Neural cell (in vitro differentiated cells): ENCODE results near the gene WDR44. TPM values are rescaled to one million over a fixed set of nuclear protein-coding genes. Genes with fewer than 3 reads are reported as not detected.

ENCODE experiments used
- H2AFZ ChIP-seq: fragments of 200-600, 300-800 bp; sonication (generic), shearing (Covaris generic); 2 replicates; pipeline ENCODE4 v1.6.0; 2014; ENCODE audit warnings: low read depth, mild to moderate bottlenecking, antibody characterized with exemption, low read length, moderate library complexity
- H3F3A ChIP-seq: fragments of 200-600 bp; shearing (Covaris generic); 2 replicates; pipeline ENCODE4 v1.6.1; 2016; ENCODE audit warnings: mild to moderate bottlenecking, moderate library complexity, mixed read lengths, antibody characterized with exemption, low read length; ENCODE audit not compliant: insufficient read depth, poor library complexity, severe bottlenecking
- H3K27ac ChIP-seq: fragments of 200-600, 300-800 bp; sonication (generic), shearing (Covaris generic); 2 replicates; pipeline ENCODE4 v1.5.1; 2014; ENCODE audit warnings: mild to moderate bottlenecking, low read length, moderate library complexity
- H3K27me3 ChIP-seq: fragments of 300-800, 200-600 bp; sonication (generic), shearing (Covaris generic); 2 replicates; pipeline ENCODE4 v1.6.0; 2014; ENCODE audit warnings: mild to moderate bottlenecking, low read depth, low read length, moderate library complexity; ENCODE audit not compliant: insufficient read depth
- H3K36me3 ChIP-seq: fragments of 300-800, 200-600 bp; sonication (generic), shearing (Covaris generic); 2 replicates; pipeline ENCODE4 v1.5.1; 2014; ENCODE audit warnings: mild to moderate bottlenecking, antibody characterized with exemption, low read length, moderate library complexity; ENCODE audit not compliant: insufficient read depth
- H3K4me2 ChIP-seq: fragments of 300-800, 200-600 bp; sonication (generic), shearing (Covaris generic); 2 replicates; pipeline ENCODE4 v1.6.0; 2014; ENCODE audit warnings: mild to moderate bottlenecking, low read length
- H3K4me3 ChIP-seq: fragments of 300-800, 200-600 bp; sonication (generic), shearing (Covaris generic); 2 replicates; pipeline ENCODE4 v1.5.1; 2014; ENCODE audit warnings: mild to moderate bottlenecking, low read length, moderate library complexity
- H3K79me2 ChIP-seq: fragments of 200-600 bp; shearing (Covaris generic); replicated peaks from 2 replicates; pipeline ENCODE4 v1.6.0; 2014; ENCODE audit warnings: mild to moderate bottlenecking, low read length, moderate library complexity; ENCODE audit not compliant: insufficient read depth
- H3K9ac ChIP-seq: fragments of 300-800, 200-600 bp; sonication (generic), shearing (Covaris generic); 2 replicates; pipeline ENCODE4 v1.6.1; 2016; ENCODE audit warnings: mild to moderate bottlenecking, low read length, mixed read lengths
- H3K9me2 ChIP-seq: fragments of 200-600 bp; shearing (Covaris generic); 2 replicates; pipeline ENCODE4 v1.6.1; 2016; ENCODE audit warnings: mild to moderate bottlenecking, low read length, mixed read lengths; ENCODE audit not compliant: insufficient read depth
- H3K9me3 ChIP-seq: fragments of 200-600, 300-800 bp; sonication (generic), shearing (Covaris generic); 2 replicates; pipeline ENCODE4 v1.6.1; 2016; ENCODE audit warnings: mild to moderate bottlenecking, mixed run types, low read length, moderate library complexity, mixed read lengths
- H4K20me1 ChIP-seq: fragments of 200-600 bp; shearing (Covaris generic); 2 replicates; pipeline ENCODE4 v1.6.1; 2016; ENCODE audit warnings: mild to moderate bottlenecking, mixed run types; ENCODE audit not compliant: insufficient read depth
- EP300 ChIP-seq: fragments of 450-650 bp; conservative IDR thresholded peaks from 2 replicates; pipeline ENCODE4 v1.6.1; 2014; ENCODE audit warnings: antibody characterized with exemption, mild to moderate bottlenecking, moderate library complexity; ENCODE audit not compliant: poor library complexity, severe bottlenecking
- EZH2 ChIP-seq: fragments of 200-600, 300-800 bp; shearing (Covaris generic), sonication (generic); IDR thresholded peaks from 2 replicates; pipeline ENCODE4 v1.6.1; 2014; ENCODE audit warnings: antibody characterized with exemption, low read length, borderline replicate concordance, mild to moderate bottlenecking; ENCODE audit not compliant: insufficient read depth, poor library complexity, severe bottlenecking
- MXI1 ChIP-seq: fragments of 450-650 bp; conservative IDR thresholded peaks from 2 replicates; pipeline ENCODE4 v1.6.1; 2014; ENCODE audit warnings: antibody characterized with exemption, mild to moderate bottlenecking; ENCODE audit not compliant: poor library complexity, severe bottlenecking
- POLR2AphosphoS5 ChIP-seq: IDR thresholded peaks from 2 replicates; pipeline ENCODE4 v1.6.1; 2012
- RAD21 ChIP-seq: fragments of 450-650 bp; conservative IDR thresholded peaks from 2 replicates; pipeline ENCODE4 v1.6.1; 2014; ENCODE audit warnings: antibody characterized with exemption, mild to moderate bottlenecking, moderate library complexity
- SMC3 ChIP-seq: fragments of 450-650 bp; conservative IDR thresholded peaks from 2 replicates; pipeline ENCODE4 v1.6.1; 2014; ENCODE audit warnings: antibody characterized with exemption, mild to moderate bottlenecking, moderate library complexity; ENCODE audit not compliant: poor library complexity
- TAF1 ChIP-seq: IDR thresholded peaks from 2 replicates; pipeline ENCODE4 v1.6.1; 2012; ENCODE audit warnings: low read depth
- polyA plus RNA-seq: library from polyadenylated mRNA; depleted of rRNA; stranded (reverse); fragments of >200 nt; gene quantifications from 2 replicates; pipeline ENCODE4 v1.2.3, GENCODE V29; 2014
- TF ChIP-seq, protein P1 (sequence below): IDR thresholded peaks from 2 replicates; pipeline ENCODE4 v1.6.1; 2012; ENCODE audit warnings: borderline replicate concordance
- TF ChIP-seq, protein P2 (sequence below): fragments of 450-650 bp; IDR thresholded peaks from 2 replicates; pipeline ENCODE4 v1.5.1; 2014; ENCODE audit warnings: antibody characterized with exemption, mild to moderate bottlenecking, moderate library complexity; ENCODE audit not compliant: poor library complexity, severe bottlenecking

WDR44 gene
- polyA plus RNA-seq, 1 donor from 2014 or later, result 19.3 TPM

GRCh38 chrX:118495061-118495921 lies 149.4 kb downstream of the WDR44 start, which contains the start of gene DOCK11:
Gene DOCK11 (plus strand): TSS chrX:118495815. CDS start chrX:118495972, 157 bp downstream.
- no peaks in the 10 kb centered on the region for H4K20me1 ChIP-seq
- no peaks in the 10 kb centered on the region for H3F3A ChIP-seq
- H3K9me3 ChIP-seq, result no peaks in the 10 kb centered on the region
- no peaks in the 10 kb centered on the region for H3K36me3 ChIP-seq
- peaks cover 19% of the 10 kb centered on the region for H3K79me2 ChIP-seq
- peak within 1 kb of the TSS; percentile 70 for H3K9ac ChIP-seq
- no peaks in the 10 kb centered on the region for H3K9me2 ChIP-seq
- peak; percentile 55 for TF ChIP-seq TAF1
- no peak for TF ChIP-seq SMC3
- TF ChIP-seq MXI1, result no peak
- TF ChIP-seq POLR2AphosphoS5, result peak; percentile 9
- no peak for TF ChIP-seq RAD21
- TF ChIP-seq, protein P1, sequence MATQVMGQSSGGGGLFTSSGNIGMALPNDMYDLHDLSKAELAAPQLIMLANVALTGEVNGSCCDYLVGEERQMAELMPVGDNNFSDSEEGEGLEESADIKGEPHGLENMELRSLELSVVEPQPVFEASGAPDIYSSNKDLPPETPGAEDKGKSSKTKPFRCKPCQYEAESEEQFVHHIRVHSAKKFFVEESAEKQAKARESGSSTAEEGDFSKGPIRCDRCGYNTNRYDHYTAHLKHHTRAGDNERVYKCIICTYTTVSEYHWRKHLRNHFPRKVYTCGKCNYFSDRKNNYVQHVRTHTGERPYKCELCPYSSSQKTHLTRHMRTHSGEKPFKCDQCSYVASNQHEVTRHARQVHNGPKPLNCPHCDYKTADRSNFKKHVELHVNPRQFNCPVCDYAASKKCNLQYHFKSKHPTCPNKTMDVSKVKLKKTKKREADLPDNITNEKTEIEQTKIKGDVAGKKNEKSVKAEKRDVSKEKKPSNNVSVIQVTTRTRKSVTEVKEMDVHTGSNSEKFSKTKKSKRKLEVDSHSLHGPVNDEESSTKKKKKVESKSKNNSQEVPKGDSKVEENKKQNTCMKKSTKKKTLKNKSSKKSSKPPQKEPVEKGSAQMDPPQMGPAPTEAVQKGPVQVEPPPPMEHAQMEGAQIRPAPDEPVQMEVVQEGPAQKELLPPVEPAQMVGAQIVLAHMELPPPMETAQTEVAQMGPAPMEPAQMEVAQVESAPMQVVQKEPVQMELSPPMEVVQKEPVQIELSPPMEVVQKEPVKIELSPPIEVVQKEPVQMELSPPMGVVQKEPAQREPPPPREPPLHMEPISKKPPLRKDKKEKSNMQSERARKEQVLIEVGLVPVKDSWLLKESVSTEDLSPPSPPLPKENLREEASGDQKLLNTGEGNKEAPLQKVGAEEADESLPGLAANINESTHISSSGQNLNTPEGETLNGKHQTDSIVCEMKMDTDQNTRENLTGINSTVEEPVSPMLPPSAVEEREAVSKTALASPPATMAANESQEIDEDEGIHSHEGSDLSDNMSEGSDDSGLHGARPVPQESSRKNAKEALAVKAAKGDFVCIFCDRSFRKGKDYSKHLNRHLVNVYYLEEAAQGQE, result peak; percentile 24
- TF ChIP-seq EP300, result no peak
- no peak for TF ChIP-seq EZH2
- no peak within 1 kb of the TSS for H3K4me2 ChIP-seq
- peak within 1 kb of the TSS; percentile 51 for H2AFZ ChIP-seq
- peak within 1 kb of the TSS; percentile 55 for H3K27ac ChIP-seq
- H3K4me3 ChIP-seq, result peak within 1 kb of the TSS; percentile 77
- H3K27me3 ChIP-seq, result no peaks in the 10 kb centered on the region

- H3K27me3 ChIP-seq, result no peaks in the 10 kb centered on the region
- no peaks in the 10 kb centered on the region for H3K36me3 ChIP-seq
- no peak overlapping the region for H3K4me2 ChIP-seq
- no peak overlapping the region for H3K27ac ChIP-seq
- no peaks in the 10 kb centered on the region for H3K9me2 ChIP-seq
- peak overlapping the region; percentile 40 for H2AFZ ChIP-seq
- TF ChIP-seq SMC3 (no peak), TAF1 (no peak), POLR2AphosphoS5 (peak; percentile 23), EP300 (no peak), EZH2 (no peak), MXI1 (peak; percentile 50), RAD21 (no peak)
- TF ChIP-seq, protein P1, result no peak
- TF ChIP-seq, protein P2, sequence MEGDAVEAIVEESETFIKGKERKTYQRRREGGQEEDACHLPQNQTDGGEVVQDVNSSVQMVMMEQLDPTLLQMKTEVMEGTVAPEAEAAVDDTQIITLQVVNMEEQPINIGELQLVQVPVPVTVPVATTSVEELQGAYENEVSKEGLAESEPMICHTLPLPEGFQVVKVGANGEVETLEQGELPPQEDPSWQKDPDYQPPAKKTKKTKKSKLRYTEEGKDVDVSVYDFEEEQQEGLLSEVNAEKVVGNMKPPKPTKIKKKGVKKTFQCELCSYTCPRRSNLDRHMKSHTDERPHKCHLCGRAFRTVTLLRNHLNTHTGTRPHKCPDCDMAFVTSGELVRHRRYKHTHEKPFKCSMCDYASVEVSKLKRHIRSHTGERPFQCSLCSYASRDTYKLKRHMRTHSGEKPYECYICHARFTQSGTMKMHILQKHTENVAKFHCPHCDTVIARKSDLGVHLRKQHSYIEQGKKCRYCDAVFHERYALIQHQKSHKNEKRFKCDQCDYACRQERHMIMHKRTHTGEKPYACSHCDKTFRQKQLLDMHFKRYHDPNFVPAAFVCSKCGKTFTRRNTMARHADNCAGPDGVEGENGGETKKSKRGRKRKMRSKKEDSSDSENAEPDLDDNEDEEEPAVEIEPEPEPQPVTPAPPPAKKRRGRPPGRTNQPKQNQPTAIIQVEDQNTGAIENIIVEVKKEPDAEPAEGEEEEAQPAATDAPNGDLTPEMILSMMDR, result no peak
- H3F3A ChIP-seq, result no peaks in the 10 kb centered on the region
- H3K9me3 ChIP-seq, result no peaks in the 10 kb centered on the region
- H3K79me2 ChIP-seq, result peaks cover 19% of the 10 kb centered on the region
- H3K4me3 ChIP-seq, result peak overlapping the region; percentile 77
- H4K20me1 ChIP-seq, result no peaks in the 10 kb centered on the region
- peak overlapping the region; percentile 70 for H3K9ac ChIP-seq
These were observed 150.3 kb downstream of the WDR44 start for GRCh38 chrX:118495958-118496762.
